SK-N-SH treated with all-trans-retinoic acid at 6 μM for 48 hours (cell line): Measurements from ENCODE around the gene PKP4.

Experiments
- ARNTL ChIP-seq: fragments of 450-650 bp; formaldehyde crosslinking; IDR thresholded peaks from 2 replicates; pipeline ENCODE4 v1.5.0; 2020; ENCODE audit warnings: low read depth, mild to moderate bottlenecking, moderate library complexity, borderline replicate concordance
- GLIS3 ChIP-seq: fragments of 250-450 bp; sonication (Bioruptor Pico); IDR thresholded peaks from 2 replicates; pipeline ENCODE4 v1.5.0; 2020; ENCODE audit warnings: mild to moderate bottlenecking, moderate library complexity
- TCF4 ChIP-seq: fragments of 250-450 bp; sonication (Bioruptor Pico); IDR thresholded peaks from 2 replicates; pipeline ENCODE4 v1.8.0; 2021; ENCODE audit warnings: mild to moderate bottlenecking, moderate library complexity, borderline replicate concordance
- TOX ChIP-seq: fragments of 250-450 bp; sonication (Bioruptor Pico); IDR thresholded peaks from 2 replicates; pipeline ENCODE4 v1.8.0; 2021; ENCODE audit warnings: mild to moderate bottlenecking, moderate library complexity, borderline replicate concordance
- ZC3H10 ChIP-seq: fragments of 250-450 bp; sonication (Bioruptor Pico); IDR thresholded peaks from 2 replicates; pipeline ENCODE4 v1.5.1; 2021; ENCODE audit warnings: mild to moderate bottlenecking, moderate library complexity
- ZNF70 ChIP-seq: fragments of 450-650 bp; formaldehyde crosslinking; IDR thresholded peaks from 2 replicates; pipeline ENCODE4 v1.5.0; 2020; ENCODE audit warnings: mild to moderate bottlenecking, moderate library complexity
- ZNF8 ChIP-seq: fragments of 450-650 bp; formaldehyde crosslinking; IDR thresholded peaks from 2 replicates; pipeline ENCODE4 v1.5.0; 2020; ENCODE audit warnings: mild to moderate bottlenecking, moderate library complexity
- TF ChIP-seq, protein P1 (sequence below): fragments of 250-450 bp; sonication (Bioruptor Pico); IDR thresholded peaks from 2 replicates; pipeline ENCODE4 v1.8.0; 2020; ENCODE audit warnings: mild to moderate bottlenecking, moderate library complexity, borderline replicate concordance
- TF ChIP-seq, protein P2 (sequence below): fragments of 250-450 bp; sonication (Bioruptor Pico); IDR thresholded peaks from 2 replicates; pipeline ENCODE4 v1.5.1; 2020; ENCODE audit warnings: low read depth, mild to moderate bottlenecking, moderate library complexity

DNA sequence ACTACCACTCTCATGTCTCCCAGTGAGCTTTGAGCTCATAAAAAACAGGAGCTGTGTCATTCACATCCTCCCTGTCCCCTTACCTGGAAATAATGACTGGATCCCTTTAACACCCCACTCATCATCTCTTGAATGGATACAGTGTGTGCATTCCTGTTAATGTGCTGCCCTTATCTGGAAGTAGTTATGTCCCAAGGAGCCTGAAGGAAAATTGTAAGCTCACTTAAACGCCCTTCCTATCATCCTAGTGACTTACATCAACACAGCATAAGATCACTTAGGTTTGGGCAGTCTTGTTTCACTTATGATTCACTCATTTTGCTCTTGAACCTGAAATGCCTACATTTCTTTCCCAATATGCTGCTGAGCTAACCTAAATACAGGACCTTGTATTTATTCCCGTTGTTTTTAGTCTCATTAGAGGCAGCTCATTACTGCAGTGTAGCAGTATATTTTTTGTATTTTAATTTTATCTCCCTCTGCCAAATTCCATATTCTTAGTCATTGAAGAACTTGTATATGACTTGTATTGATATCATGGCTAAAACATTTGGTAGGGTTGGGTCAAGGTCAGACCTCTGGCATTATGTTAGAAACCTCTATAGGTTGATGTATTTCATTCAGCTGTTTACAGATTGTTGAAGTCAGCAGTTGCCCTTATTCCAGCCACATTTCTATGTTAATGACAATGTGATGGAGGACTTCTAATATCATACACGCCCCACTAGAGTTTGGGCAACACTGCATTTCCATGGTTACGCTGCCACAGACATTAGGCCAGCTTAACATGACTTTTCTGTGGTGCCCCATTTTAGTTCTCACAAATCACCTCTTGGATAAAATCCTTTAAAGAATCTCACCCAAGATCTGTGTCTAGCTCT lies 72.9 kb downstream of the PKP4 start:
- TF ChIP-seq TOX (CRISPR knock-in tag), result no peak
- TF ChIP-seq ZC3H10 (CRISPR knock-in tag), result no peak
- TF ChIP-seq, protein P1, sequence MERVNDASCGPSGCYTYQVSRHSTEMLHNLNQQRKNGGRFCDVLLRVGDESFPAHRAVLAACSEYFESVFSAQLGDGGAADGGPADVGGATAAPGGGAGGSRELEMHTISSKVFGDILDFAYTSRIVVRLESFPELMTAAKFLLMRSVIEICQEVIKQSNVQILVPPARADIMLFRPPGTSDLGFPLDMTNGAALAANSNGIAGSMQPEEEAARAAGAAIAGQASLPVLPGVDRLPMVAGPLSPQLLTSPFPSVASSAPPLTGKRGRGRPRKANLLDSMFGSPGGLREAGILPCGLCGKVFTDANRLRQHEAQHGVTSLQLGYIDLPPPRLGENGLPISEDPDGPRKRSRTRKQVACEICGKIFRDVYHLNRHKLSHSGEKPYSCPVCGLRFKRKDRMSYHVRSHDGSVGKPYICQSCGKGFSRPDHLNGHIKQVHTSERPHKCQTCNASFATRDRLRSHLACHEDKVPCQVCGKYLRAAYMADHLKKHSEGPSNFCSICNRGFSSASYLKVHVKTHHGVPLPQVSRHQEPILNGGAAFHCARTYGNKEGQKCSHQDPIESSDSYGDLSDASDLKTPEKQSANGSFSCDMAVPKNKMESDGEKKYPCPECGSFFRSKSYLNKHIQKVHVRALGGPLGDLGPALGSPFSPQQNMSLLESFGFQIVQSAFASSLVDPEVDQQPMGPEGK (CRISPR knock-in tag), result no peak
- TF ChIP-seq, protein P2, sequence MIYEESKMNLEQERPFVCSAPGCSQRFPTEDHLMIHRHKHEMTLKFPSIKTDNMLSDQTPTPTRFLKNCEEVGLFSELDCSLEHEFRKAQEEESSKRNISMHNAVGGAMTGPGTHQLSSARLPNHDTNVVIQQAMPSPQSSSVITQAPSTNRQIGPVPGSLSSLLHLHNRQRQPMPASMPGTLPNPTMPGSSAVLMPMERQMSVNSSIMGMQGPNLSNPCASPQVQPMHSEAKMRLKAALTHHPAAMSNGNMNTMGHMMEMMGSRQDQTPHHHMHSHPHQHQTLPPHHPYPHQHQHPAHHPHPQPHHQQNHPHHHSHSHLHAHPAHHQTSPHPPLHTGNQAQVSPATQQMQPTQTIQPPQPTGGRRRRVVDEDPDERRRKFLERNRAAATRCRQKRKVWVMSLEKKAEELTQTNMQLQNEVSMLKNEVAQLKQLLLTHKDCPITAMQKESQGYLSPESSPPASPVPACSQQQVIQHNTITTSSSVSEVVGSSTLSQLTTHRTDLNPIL (CRISPR knock-in tag), result no peak
- TF ChIP-seq ZNF8 (CRISPR knock-in tag), result no peak
- TF ChIP-seq ARNTL (CRISPR knock-in tag), result no peak
- no peak for TF ChIP-seq ZNF70
- TF ChIP-seq GLIS3, result no peak
- TF ChIP-seq TCF4 (CRISPR knock-in tag), result no peak
